ENCODE results near the gene RTN4R. TPM values are rescaled to one million over a fixed set of nuclear protein-coding genes. Genes with fewer than 3 reads are reported as not detected.

Gene RTN4R
- polyA plus RNA-seq, 1 of the 3 experiments (the other 2 are of a cell fraction): 0.23 TPM

GRCh38 chr22:20192972-20193760 lies 75.0 kb downstream of the RTN4R start:
- no peaks in the 10 kb centered on the region for H3K4me1 ChIP-seq (ENCODE audit: control insufficient read depth in 1 of 2, insufficient read depth in 2 of 2, low read depth in 1 of 2, low read length in 1 of 2)
- ChIA-PET POLR2A (no interaction called here), CTCF (interaction anchor here (0.9 to 1.1 kb wide), 2 partner anchors 11 to 12 kb away, joined by 3 read pairs; no protein-coding TSS in a partner anchor)
- H3K36me3 ChIP-seq (replicated peaks in 1 of 2; ENCODE audit: control insufficient read depth in 1 of 2, insufficient read depth in 2 of 2, low read length in 1 of 2): no peaks in the 10 kb centered on the region
- no peak overlapping the region for H3K4me3 ChIP-seq (ENCODE audit: low read depth in 2 of 2, low read length in 1 of 2)
- no peak for DNase-seq
- H3K9ac ChIP-seq: no peak overlapping the region
- no peaks in the 10 kb centered on the region for H3K9me2 ChIP-seq
- H2AFZ ChIP-seq (ENCODE audit: low read depth): no peak overlapping the region
- no peaks in the 10 kb centered on the region for H3K9me3 ChIP-seq
- H3F3A ChIP-seq (replicated peaks; ENCODE audit: insufficient read depth): no peaks in the 10 kb centered on the region
- no peak for TF ChIP-seq RCOR1 (IDR thresholded peaks at IDR 0.05; ENCODE audit: low read length)
- no peak for TF ChIP-seq TCF12 (IDR thresholded peaks at IDR 0.05)
- no peak for TF ChIP-seq MEF2A (IDR thresholded peaks at IDR 0.05; ENCODE audit: borderline replicate concordance, low read depth)
- no peak for TF ChIP-seq FOSL2 (IDR thresholded peaks at IDR 0.05; ENCODE audit: borderline replicate concordance, low read depth)
- TF ChIP-seq NFIC (IDR thresholded peaks at IDR 0.05; ENCODE audit: borderline replicate concordance): no peak
- TF ChIP-seq RFX5 (IDR thresholded peaks at IDR 0.05; ENCODE audit: low read length): no peak
- no peak for TF ChIP-seq JUND (IDR thresholded peaks at IDR 0.05)
- TF ChIP-seq RAD21 (IDR thresholded peaks at IDR 0.05; ENCODE audit: low read length): no peak
- no peak for TF ChIP-seq GABPA (IDR thresholded peaks at IDR 0.05; ENCODE audit: low read depth)
- no peak for TF ChIP-seq ZBTB33 (IDR thresholded peaks at IDR 0.05; ENCODE audit: borderline replicate concordance, low read depth)
- no peak for TF ChIP-seq FOXM1 (IDR thresholded peaks at IDR 0.05; ENCODE audit: low read depth)
- no peak for TF ChIP-seq RXRA (IDR thresholded peaks at IDR 0.05; ENCODE audit: borderline replicate concordance, low read depth)
- no peak for TF ChIP-seq REST (IDR thresholded peaks at IDR 0.05; ENCODE audit: low read depth, low read length)
- TF ChIP-seq IRF3 (IDR thresholded peaks at IDR 0.05; ENCODE audit: low read depth, low read length): no peak
- no peak for TF ChIP-seq POLR2AphosphoS5 (IDR thresholded peaks at IDR 0.05; ENCODE audit: low read depth, low read length)
- no peak for TF ChIP-seq YY1 (IDR thresholded peaks at IDR 0.05; ENCODE audit: low read depth)
- TF ChIP-seq USF2 (IDR thresholded peaks at IDR 0.05; ENCODE audit: borderline replicate concordance, low read depth, low read length): no peak
- H3K27me3 ChIP-seq (ENCODE audit: insufficient read depth): peaks cover 11% of the 10 kb centered on the region; the same call in 1 of the 2 replicates
- WGBS (ENCODE audit: low lambda C conversion rate): 60% methylated on average over 9 of the region's 20 CpGs
- no peaks in the 10 kb centered on the region for H4K20me1 ChIP-seq (ENCODE audit: insufficient read depth)
- H3K27ac ChIP-seq (ENCODE audit: low read depth in 2 of 2, low read length in 1 of 2): no peak overlapping the region
- H3K79me2 ChIP-seq (ENCODE audit: insufficient read depth): no peaks in the 10 kb centered on the region
- no peak overlapping the region for H3K4me2 ChIP-seq
